RWPE2 (cell line): ENCODE measurements around the gene UBN2.

Source experiments
- ATAC-seq: fragments of 200-7000 bp; cut with Tn5 transposase; 3 replicates; pipeline ENCODE4 v1.9.1; 2021; ENCODE audit warnings: low read depth
- DNase-seq: peaks from one replicate; pipeline ENCODE4 v3.0.0-alpha.2; 2020; ENCODE audit warnings: low spot score
- H3K27ac ChIP-seq: fragments of 450-650 bp; 2 replicates; pipeline ENCODE4 v1.5.1; 2017; ENCODE audit warnings: mild to moderate bottlenecking; ENCODE audit not compliant: poor library complexity, severe bottlenecking
- H3K27me3 ChIP-seq: fragments of 250-450 bp; sonication (Bioruptor Pico); 2 replicates; pipeline ENCODE4 v1.5.1; 2021; ENCODE audit warnings: mild to moderate bottlenecking, moderate library complexity; ENCODE audit not compliant: insufficient read depth, poor library complexity, severe bottlenecking
- H3K36me3 ChIP-seq: fragments of 250-450 bp; sonication (Bioruptor Pico); 2 replicates; pipeline ENCODE4 v1.5.1; 2020; ENCODE audit warnings: low read depth, mild to moderate bottlenecking, moderate library complexity
- H3K4me1 ChIP-seq: fragments of 250-450 bp; sonication (Bioruptor Pico); 2 replicates; pipeline ENCODE4 v1.5.1; 2021; ENCODE audit warnings: mild to moderate bottlenecking, moderate library complexity; ENCODE audit not compliant: insufficient read depth, poor library complexity, severe bottlenecking
- H3K4me3 ChIP-seq: fragments of 250-450 bp; sonication (Bioruptor Pico); 2 replicates; pipeline ENCODE4 v1.5.1; 2021; ENCODE audit warnings: mild to moderate bottlenecking, moderate library complexity; ENCODE audit not compliant: severe bottlenecking
- H3K9me3 ChIP-seq: fragments of 250-450 bp; sonication (Bioruptor Pico); 2 replicates; pipeline ENCODE4 v1.5.1; 2021; ENCODE audit warnings: mild to moderate bottlenecking, moderate library complexity; ENCODE audit not compliant: severe bottlenecking
- CTCF ChIP-seq: fragments of 450-650 bp; IDR thresholded peaks from one replicate; pipeline ENCODE4 v1.5.1; 2017; ENCODE audit warnings: mild to moderate bottlenecking, moderate library complexity; ENCODE audit not compliant: poor library complexity, severe bottlenecking

The UBN2 gene

GRCh38 chr7:139246905-139247304 lies 15.9 kb downstream of the UBN2 start:
- no peak overlapping the region for H3K27ac ChIP-seq
- no peak for ATAC-seq
- H3K4me1 ChIP-seq, result peaks cover 14% of the 10 kb centered on the region
- DNase-seq, result no peak
- TF ChIP-seq CTCF, result no peak
- H3K4me3 ChIP-seq, result no peak overlapping the region
- H3K9me3 ChIP-seq, result no peaks in the 10 kb centered on the region
- no peaks in the 10 kb centered on the region for H3K27me3 ChIP-seq
- peaks cover 50% of the 10 kb centered on the region for H3K36me3 ChIP-seq

- Histone ChIP-seq H3K4me1 (no peaks in the 10 kb centered on the region), H3K27me3 (no peaks in the 10 kb centered on the region), H3K4me3 (no peak overlapping the region), H3K36me3 (peaks cover 54% of the 10 kb centered on the region), H3K27ac (no peak overlapping the region), H3K9me3 (no peaks in the 10 kb centered on the region)
- TF ChIP-seq CTCF, result no peak
- no peak for ATAC-seq
- DNase-seq, result no peak
Measured at GRCh38 chr7:139249179-139249810, 18.3 kb downstream of the UBN2 start.

GRCh38 chr7:139252451-139252850 lies 21.4 kb downstream of the UBN2 start:
- H3K9me3 ChIP-seq, result no peaks in the 10 kb centered on the region
- no peak for ATAC-seq
- H3K4me1 ChIP-seq, result no peaks in the 10 kb centered on the region
- DNase-seq, result no peak
- no peak overlapping the region for H3K27ac ChIP-seq
- no peak for TF ChIP-seq CTCF
- no peak overlapping the region for H3K4me3 ChIP-seq
- H3K36me3 ChIP-seq, result peaks cover 40% of the 10 kb centered on the region
- H3K27me3 ChIP-seq, result no peaks in the 10 kb centered on the region

GRCh38 chr7:139254281-139254680 lies 23.2 kb downstream of the UBN2 start:
- DNase-seq (no peak), ATAC-seq (no peak)
- Histone ChIP-seq H3K27ac (no peak overlapping the region), H3K36me3 (peaks cover 40% of the 10 kb centered on the region), H3K4me3 (no peak overlapping the region), H3K4me1 (no peaks in the 10 kb centered on the region), H3K27me3 (no peaks in the 10 kb centered on the region), H3K9me3 (no peaks in the 10 kb centered on the region)
- no peak for TF ChIP-seq CTCF

GRCh38 chr7:139254728-139255127 lies 23.7 kb downstream of the UBN2 start:
- Histone ChIP-seq H3K4me3 (no peak overlapping the region), H3K36me3 (peaks cover 44% of the 10 kb centered on the region), H3K9me3 (no peaks in the 10 kb centered on the region), H3K4me1 (no peaks in the 10 kb centered on the region), H3K27ac (no peak overlapping the region), H3K27me3 (no peaks in the 10 kb centered on the region)
- no peak for ATAC-seq
- DNase-seq, result no peak
- no peak for TF ChIP-seq CTCF
